HepG2 (cell line): ENCODE measurements around the gene MOK. TPM values are rescaled to one million over a fixed set of nuclear protein-coding genes. Genes with fewer than 3 reads are reported as not detected.

Experiments used
- ATAC-seq: fragments of 200-7000 bp; cut with Tn5 transposase; 3 replicates; pipeline ENCODE4 v1.9.1; 2020; ENCODE audit warnings: mild to moderate bottlenecking, moderate library complexity
- Bru-seq: library from RNA; stranded (reverse); fragments of 400-500 nt; gene quantifications from one replicate; lab custom pipeline; 2021; lab: Mats Ljungman, UMichigan
- BruChase-seq, 2 experiments: library from RNA; stranded (reverse); fragments of 400-500 nt; gene quantifications; one replicate each; lab custom pipeline; 2021; lab: Mats Ljungman, UMichigan
- BruUV-seq: library from RNA; stranded (reverse); fragments of 400-500 nt; replicated peaks from 2 replicates; lab custom pipeline; 2021; lab: Mats Ljungman, UMichigan
- CTCF ChIA-PET: fragments of 300-600 bp; formaldehyde crosslinking; extraction: SDS; loops from one replicate; lab custom pipeline; 2021; ENCODE audit warnings: low total read pairs, inconsistent platforms, low intra/inter-chr PET ratio; lab: Yijun Ruan, JAX
- POLR2A ChIA-PET: fragments of 350-600 bp; sonication (Branson Sonifier 250); formaldehyde crosslinking; loops from one replicate; lab custom pipeline; 2020; ENCODE audit warnings: antibody characterized with exemption, inconsistent platforms; lab: Yijun Ruan, JAX
- DNase-seq: peaks from one replicate; pipeline ENCODE4 v3.0.0-alpha.2; 2015; ENCODE audit warnings: low spot score
- FAIRE-seq: peaks from 3 replicates; lab custom pipeline; 2011; peaks lifted over from hg19 to GRCh38; lab: Jason Lieb, UNC
- H2AFZ ChIP-seq: one replicate; pipeline ENCODE4 v1.6.1; 2011; ENCODE audit warnings: low read length, inconsistent platforms
- H3K27ac ChIP-seq: fragments of 300-600 bp; 3 replicates; pipeline ENCODE4 v1.8.0; 2011; ENCODE audit warnings: mixed run types, mild to moderate bottlenecking, mixed read lengths, low read length, inconsistent platforms; ENCODE audit not compliant: insufficient read depth; ENCODE audit errors: extremely low read length
- H3K27me3 ChIP-seq, 2 experiments: fragments of 200-600 bp in 1 of 2; 2 replicates in 1 of 2; 3 replicates in 1 of 2; pipeline versions ENCODE4 v1.6.0 to v1.8.0; 2011; ENCODE audit warnings: low read length in 2 of 2, mild to moderate bottlenecking in 2 of 2, moderate library complexity in 2 of 2, inconsistent platforms in 1 of 2; ENCODE audit not compliant: insufficient read depth in 2 of 2, control insufficient read depth in 1 of 2
- H3K36me3 ChIP-seq, 2 experiments: fragments of 200-600 bp in 1 of 2; replicated peaks in 1 of 2; 2 replicates in 1 of 2; 3 replicates in 1 of 2; pipeline versions ENCODE4 v1.5.1 to v1.8.0; 2011; ENCODE audit warnings: low read length in 2 of 2, inconsistent platforms in 1 of 2; ENCODE audit not compliant: insufficient read depth in 2 of 2, control insufficient read depth in 1 of 2
- H3K4me1 ChIP-seq: 2 replicates; pipeline ENCODE4 v1.5.1; 2012; ENCODE audit warnings: low read length, inconsistent platforms; ENCODE audit not compliant: insufficient read depth
- H3K4me2 ChIP-seq: 2 replicates; pipeline ENCODE4 v1.6.0; 2011; ENCODE audit warnings: low read depth, low read length, inconsistent platforms
- H3K4me3 ChIP-seq, 3 experiments: fragments of 200-600 bp in 1 of 3; sonication (generic), shearing (Covaris generic) in 1 of 3; replicated peaks in 1 of 3; 2 replicates each; pipeline ENCODE4 v1.5.1; 2011 to 2016; ENCODE audit warnings: low read length in 3 of 3, inconsistent platforms in 2 of 3, low read depth in 2 of 3, mild to moderate bottlenecking in 2 of 3, control low read depth in 1 of 3, mixed read lengths in 1 of 3; ENCODE audit not compliant: insufficient read depth in 1 of 3
- H3K79me2 ChIP-seq: one replicate; pipeline ENCODE4 v1.6.1; 2011; ENCODE audit warnings: low read length, inconsistent platforms; ENCODE audit not compliant: insufficient read depth
- H3K9ac ChIP-seq: 2 replicates; pipeline ENCODE4 v1.6.0; 2011; ENCODE audit warnings: mild to moderate bottlenecking, low read depth, low read length, inconsistent platforms; ENCODE audit not compliant: insufficient read depth
- H3K9me3 ChIP-seq: 2 replicates; pipeline ENCODE4 v1.5.1; 2012; ENCODE audit warnings: mild to moderate bottlenecking, low read length
- H4K20me1 ChIP-seq: 2 replicates; pipeline ENCODE4 v1.6.0; 2011; ENCODE audit warnings: inconsistent platforms, mild to moderate bottlenecking, low read length, moderate library complexity; ENCODE audit not compliant: insufficient read depth
- FOXA3 ChIP-seq: IDR thresholded peaks from 2 replicates; pipeline ENCODE4 v1.6.1; 2016; ENCODE audit warnings: missing genetic modification reagents, missing compliant biosample characterization
- FOXK2 ChIP-seq: fragments of 450-650 bp; IDR thresholded peaks from 2 replicates; pipeline ENCODE4 v1.6.1; 2016
- HMGXB4 ChIP-seq, 2 experiments: sonication (generic) in 1 of 2; formaldehyde crosslinking in 1 of 2; IDR thresholded peaks; 2 replicates each; pipeline versions ENCODE4 v1.4.0 to v1.6.1; 2018 to 2020; ENCODE audit warnings: missing genetic modification reagents in 2 of 2, borderline replicate concordance in 1 of 2, low read depth in 1 of 2, mild to moderate bottlenecking in 1 of 2, missing biosample characterization in 1 of 2
- HNRNPK ChIP-seq: fragments of 200-400 bp; formaldehyde crosslinking; IDR thresholded peaks from 2 replicates; pipeline ENCODE4 v1.6.1; 2018; ENCODE audit warnings: low read length, low read depth, moderate library complexity, mild to moderate bottlenecking; ENCODE audit not compliant: poor library complexity, severe bottlenecking
- HOXA5 ChIP-seq: sonication (generic); formaldehyde crosslinking; IDR thresholded peaks from 2 replicates; pipeline ENCODE4 v1.4.0; 2020; ENCODE audit warnings: missing genetic modification reagents
- KAT7 ChIP-seq: IDR thresholded peaks from 2 replicates; pipeline ENCODE4 v1.6.1; 2018; ENCODE audit warnings: borderline replicate concordance, missing compliant biosample characterization
- KLF15 ChIP-seq: sonication (generic); formaldehyde crosslinking; IDR thresholded peaks from 2 replicates; pipeline ENCODE4 v1.8.1; 2023; ENCODE audit warnings: borderline replicate concordance, mild to moderate bottlenecking, inconsistent platforms, missing genetic modification reagents, mixed read lengths
- KMT2B ChIP-seq: IDR thresholded peaks from 2 replicates; pipeline ENCODE4 v1.6.1; 2016; ENCODE audit warnings: missing genetic modification reagents, missing compliant biosample characterization
- MNT ChIP-seq: fragments of 450-650 bp; IDR thresholded peaks from 2 replicates; pipeline ENCODE4 v1.6.1; 2016
- NFATC3 ChIP-seq: sonication (generic); formaldehyde crosslinking; IDR thresholded peaks from 2 replicates; pipeline ENCODE4 v1.5.1; 2020; ENCODE audit warnings: mild to moderate bottlenecking, missing genetic modification reagents
- PITX1 ChIP-seq: sonication (generic); formaldehyde crosslinking; IDR thresholded peaks from 2 replicates; pipeline ENCODE4 v1.5.1; 2020; ENCODE audit warnings: mild to moderate bottlenecking, missing genetic modification reagents
- TEAD2 ChIP-seq: sonication (generic); formaldehyde crosslinking; IDR thresholded peaks from 2 replicates; pipeline ENCODE4 v1.9.0; 2021; ENCODE audit warnings: missing genetic modification reagents
- ZNF672 ChIP-seq: sonication (generic); formaldehyde crosslinking; IDR thresholded peaks from 2 replicates; pipeline ENCODE4 v1.8.1; 2022; ENCODE audit warnings: missing genetic modification reagents
- WGBS: methylation state at CpG from one replicate; pipeline ENCODE4 v1.1.6; 2017; ENCODE audit warnings: low lambda C conversion rate; 5-methylcytosine and 5-hydroxymethylcytosine counted together
- in situ Hi-C: cut with HindIII; loops from 2 replicates; pipeline ENCODE4 v1.10.0; 2017; ENCODE audit warnings: low pct_unique_long_range_greater_than_20kb; ENCODE audit not compliant: extremely low pct_ligation_motif_present
- intact Hi-C: fragments of 100-400 bp; cut with micrococcal nuclease; formaldehyde crosslinking; loops from one replicate; pipeline ENCODE4 v1.10.0; 2022; ENCODE audit not compliant: unreplicated experiment
- long read RNA-seq, 2 experiments: library from RNA in 1 of 2; library from polyadenylated mRNA in 1 of 2; stranded (forward) in 1 of 2; unstranded in 1 of 2; transcript quantifications; one replicate each; pipeline ENCODE4 v2.0.0, GENCODE V29; 2019 to 2022
- polyA minus RNA-seq, 3 experiments: library from RNA; depleted of rRNA, polyadenylated mRNA; stranded (reverse); fragments of >200 nt; gene quantifications; 2 replicates each; pipeline ENCODE4 v1.2.3, GENCODE V29; 2011; ENCODE audit warnings: low replicate concordance in 1 of 3
- polyA plus RNA-seq, 8 experiments: library from polyadenylated mRNA; depleted of rRNA in 3 of 8; stranded (reverse) in 7 of 8; unstranded in 1 of 8; fragments of >200 nt; fragmentation: Illumina TruSeq in 4 of 8; extraction: Trizol in 4 of 8; gene quantifications; 2 replicates each; pipeline versions ENCODE4 v1.2.1 to v1.2.3, GENCODE V29; 2011 to 2016; ENCODE audit warnings: low read depth in 4 of 8, missing spikeins in 1 of 8, mixed read lengths in 1 of 8; ENCODE audit not compliant: insufficient read depth in 1 of 8
- total RNA-seq, 5 experiments: library from RNA; depleted of rRNA; stranded (reverse); fragments of >200 nt; fragmentation: Illumina TruSeq; extraction: Trizol; gene quantifications; 2 replicates each; pipeline ENCODE4 v1.2.3, GENCODE V29; 2016; ENCODE audit warnings: low read depth in 1 of 5

The MOK gene
- total RNA-seq (2016; rRNA removed; fragmentation: Illumina TruSeq; extraction: Trizol) (11.8 and 15.3 TPM in 2 replicates), polyA plus RNA-seq (2011; rRNA removed) (16.9 and 17.6 TPM in 2 replicates), polyA minus RNA-seq (2011; rRNA and poly(A)+ RNA removed; ENCODE audit: low replicate concordance) (4.3 and 8.7 TPM in 2 replicates), Bru-seq, nascent RNA (percentile 39 among the genes with signal in this experiment), BruChase-seq, experiment 1, labeled RNA remaining after a 6-hour chase (percentile 48 among the genes with signal in this experiment), BruChase-seq, experiment 2, labeled RNA remaining after a 2-hour chase (percentile 47 among the genes with signal in this experiment)
- total RNA-seq (2016; cell fraction: cytosol; rRNA removed; fragmentation: Illumina TruSeq; extraction: Trizol; ENCODE audit: low read depth): 7.0 and 12.1 TPM in 2 replicates
- 10.5 and 15.8 TPM in 2 replicates for total RNA-seq (2016; cell fraction: insoluble cytoplasmic fraction; rRNA removed; fragmentation: Illumina TruSeq; extraction: Trizol)
- total RNA-seq (2016; cell fraction: membrane; rRNA removed; fragmentation: Illumina TruSeq; extraction: Trizol): 15.2 and 16.8 TPM in 2 replicates
- 26.0 and 26.9 TPM in 2 replicates for total RNA-seq (2016; cell fraction: nucleus; rRNA removed; fragmentation: Illumina TruSeq; extraction: Trizol)
- polyA plus RNA-seq (2011; cell fraction: cytosol; rRNA removed): 10.7 and 15.6 TPM in 2 replicates
- polyA plus RNA-seq (2011; cell fraction: nucleus; rRNA removed): 56.1 and 57.8 TPM in 2 replicates
- polyA plus RNA-seq (2012): 7.0 and 8.7 TPM in 2 replicates
- polyA plus RNA-seq (2016; cell fraction: cytosol; fragmentation: Illumina TruSeq; extraction: Trizol; ENCODE audit: low read depth): 13.9 and 14.7 TPM in 2 replicates
- 15.1 and 15.7 TPM in 2 replicates for polyA plus RNA-seq (2016; cell fraction: insoluble cytoplasmic fraction; fragmentation: Illumina TruSeq; extraction: Trizol; ENCODE audit: low read depth)
- 19.4 and 21.3 TPM in 2 replicates for polyA plus RNA-seq (2016; cell fraction: membrane; fragmentation: Illumina TruSeq; extraction: Trizol; ENCODE audit: low read depth)
- polyA plus RNA-seq (2016; cell fraction: nucleus; fragmentation: Illumina TruSeq; extraction: Trizol; ENCODE audit: insufficient read depth, low read depth): 51.9 and 52.5 TPM in 2 replicates
- polyA minus RNA-seq (2011; cell fraction: cytosol; rRNA and poly(A)+ RNA removed): 5.2 and 5.4 TPM in 2 replicates
- polyA minus RNA-seq (2011; cell fraction: nucleus; rRNA and poly(A)+ RNA removed): 29.5 and 42.1 TPM in 2 replicates
- long read RNA-seq, experiment 1, partial matches to known transcripts: 0 of 4 reads
- long read RNA-seq, experiment 1, other reads (novel, unspliced or antisense): 3 of 4 reads
- long read RNA-seq, experiment 2, partial matches to known transcripts: 6 of 13 reads
- long read RNA-seq, experiment 2, other reads (novel, unspliced or antisense): 6 of 13 reads

- Histone ChIP-seq H3K4me2 (peak within 1 kb of the TSS; percentile 83), H4K20me1 (no peaks in the 10 kb centered on the region), H3K4me1 (peaks cover 31% of the 10 kb centered on the region), H3K36me3 (no peaks in the 10 kb centered on the region), H3K4me3 (peak within 1 kb of the TSS; percentile 64 to 81 (median 76)), H3K79me2 (no peaks in the 10 kb centered on the region), H2AFZ (peak within 1 kb of the TSS; percentile 88), H3K9me3 (no peaks in the 10 kb centered on the region), H3K27ac (peak within 1 kb of the TSS; percentile 94), H3K27me3 (no peaks in the 10 kb centered on the region), H3K9ac (peak within 1 kb of the TSS; percentile 92)
- ChIA-PET POLR2A (interaction anchor here (0.7 to 2.5 kb wide), 9 partner anchors 9 to 57 kb away, joined by 3 to 14 read pairs (median 3); partner anchors contain the start of genes CINP, TECPR2 and ZNF839), CTCF (no interaction called here)
- ATAC-seq (peak; percentile 96), DNase-seq (peak; percentile 96), FAIRE-seq (peak; percentile 98)
- in situ Hi-C loops: no loop called here
- intact Hi-C loops: loop anchor here (5.0 kb wide), 1 partner anchor 1197 kb away; no protein-coding TSS in a partner anchor
- WGBS: 0% methylated on average over 37 of the region's 53 CpGs
- BruUV-seq: no TSS peak
- peak; percentile 88 for TF ChIP-seq FOXA3 (CRISPR knock-in tag)
- peak in 1 of 2 experiments; percentile 60; a peak in 1 of 4 replicates for TF ChIP-seq HMGXB4 (CRISPR knock-in tag; IDR thresholded peaks at IDR 0.05; ENCODE audit: borderline replicate concordance in 1 of 2, low read depth in 1 of 2)
- TF ChIP-seq PITX1 (CRISPR knock-in tag): peak; percentile 83
- no peak for TF ChIP-seq TEAD2 (CRISPR knock-in tag)
- TF ChIP-seq KAT7 (CRISPR knock-in tag): no peak
- TF ChIP-seq HOXA5 (CRISPR knock-in tag): no peak
- peak; percentile 66 for TF ChIP-seq HNRNPK
- no peak for TF ChIP-seq KLF15 (CRISPR knock-in tag)
- peak; percentile 63 for TF ChIP-seq KMT2B (CRISPR knock-in tag)
- no peak for TF ChIP-seq ZNF672 (CRISPR knock-in tag)
- TF ChIP-seq NFATC3 (CRISPR knock-in tag): no peak
- peak; percentile 78 for TF ChIP-seq MNT
- TF ChIP-seq FOXK2: peak; percentile 88
These were observed at the start of gene MOK for GRCh38 chr14:102304611-102305506. TSS of gene MOK (minus strand) at chr14:102305164. CDS start at chr14:102304968, 196 bp downstream.
